HG03342 (cell line): Measurements from ENCODE around the gene CIC.
A peak's percentile ranks its signal among the peaks of the same experiment; 100 is the strongest.

Experiments
- ATAC-seq: cut with Tn5 transposase; IDR thresholded peaks from one replicate; pipeline ENCODE4 v1.9.1; 2021; ENCODE audit warnings: mild to moderate bottlenecking, moderate library complexity; ENCODE audit not compliant: unreplicated experiment

Gene CIC

DNA sequence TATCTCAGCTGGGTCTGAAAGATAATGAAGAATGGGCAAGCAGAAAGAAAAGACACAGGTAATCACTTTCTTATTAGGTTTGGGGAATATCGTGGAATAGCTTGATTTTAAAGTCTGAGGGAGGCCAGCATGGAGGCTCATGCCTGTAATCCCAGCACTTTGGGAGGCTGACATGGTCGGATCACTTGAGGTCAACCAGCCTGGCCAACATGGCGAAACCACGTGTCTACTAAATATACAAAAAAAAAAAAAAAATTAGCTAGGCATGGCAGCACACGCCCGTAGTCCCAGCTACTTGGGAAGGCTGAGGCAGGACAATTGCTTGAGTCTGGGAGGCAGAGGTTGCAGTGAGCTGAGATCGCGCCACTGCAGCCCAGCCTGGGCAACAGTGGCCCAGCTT is 34.8 kb downstream of the CIC start:
- no peak for ATAC-seq

GRCh38 chr19:42306646-42307045 is 37.6 kb downstream of the CIC start:
- ATAC-seq = no peak

- no peak for ATAC-seq
Observed at GRCh38 chr19:42309686-42310085, 40.6 kb downstream of the CIC start.

DNA sequence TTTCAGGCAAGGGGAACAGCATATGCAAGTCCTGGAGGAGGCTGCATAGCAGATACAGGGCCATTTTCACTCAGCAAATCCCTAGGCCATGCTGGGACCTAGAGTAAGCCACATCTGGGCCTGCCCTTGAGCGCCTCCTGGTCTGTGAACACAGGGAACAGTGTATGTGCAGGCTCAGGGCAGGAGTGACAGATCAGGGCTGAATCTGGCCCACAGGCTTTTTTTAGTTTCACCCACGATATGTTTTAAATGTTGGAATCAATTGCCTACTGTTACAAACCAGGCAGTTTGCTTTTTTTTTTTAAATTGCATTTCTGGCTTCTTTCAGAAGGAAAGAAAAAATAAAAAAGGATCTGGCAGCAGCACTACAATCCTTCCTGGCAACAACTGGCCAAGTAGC is 42.6 kb downstream of the CIC start:
- no peak for ATAC-seq

DNA sequence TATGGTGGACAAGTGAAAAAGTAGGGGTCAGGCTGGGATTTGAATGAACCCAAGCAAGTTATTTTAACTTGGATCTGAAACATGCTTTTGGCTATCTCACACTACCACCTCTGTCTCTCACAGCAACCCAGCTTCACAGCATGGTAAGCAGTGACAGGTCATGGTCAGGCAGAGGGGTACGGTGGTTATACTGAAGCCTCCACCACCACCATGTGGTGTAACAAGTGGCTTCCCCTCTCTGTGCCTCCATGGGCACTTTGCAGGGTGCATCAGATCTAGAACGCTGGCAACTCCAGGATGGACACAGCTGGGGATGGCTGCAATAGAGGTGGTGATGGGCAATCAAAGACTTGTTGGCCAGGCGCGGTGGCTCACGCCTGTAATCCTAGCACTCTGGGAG is 43.3 kb downstream of the CIC start:
- no peak for ATAC-seq

GRCh38 chr19:42313096-42313839 is 44.2 kb downstream of the CIC start, which contains the start of gene TMEM145:
Gene TMEM145 (plus strand): TSS chr19:42313309. CDS start chr19:42313377, 68 bp downstream.
- ATAC-seq = no peak

DNA sequence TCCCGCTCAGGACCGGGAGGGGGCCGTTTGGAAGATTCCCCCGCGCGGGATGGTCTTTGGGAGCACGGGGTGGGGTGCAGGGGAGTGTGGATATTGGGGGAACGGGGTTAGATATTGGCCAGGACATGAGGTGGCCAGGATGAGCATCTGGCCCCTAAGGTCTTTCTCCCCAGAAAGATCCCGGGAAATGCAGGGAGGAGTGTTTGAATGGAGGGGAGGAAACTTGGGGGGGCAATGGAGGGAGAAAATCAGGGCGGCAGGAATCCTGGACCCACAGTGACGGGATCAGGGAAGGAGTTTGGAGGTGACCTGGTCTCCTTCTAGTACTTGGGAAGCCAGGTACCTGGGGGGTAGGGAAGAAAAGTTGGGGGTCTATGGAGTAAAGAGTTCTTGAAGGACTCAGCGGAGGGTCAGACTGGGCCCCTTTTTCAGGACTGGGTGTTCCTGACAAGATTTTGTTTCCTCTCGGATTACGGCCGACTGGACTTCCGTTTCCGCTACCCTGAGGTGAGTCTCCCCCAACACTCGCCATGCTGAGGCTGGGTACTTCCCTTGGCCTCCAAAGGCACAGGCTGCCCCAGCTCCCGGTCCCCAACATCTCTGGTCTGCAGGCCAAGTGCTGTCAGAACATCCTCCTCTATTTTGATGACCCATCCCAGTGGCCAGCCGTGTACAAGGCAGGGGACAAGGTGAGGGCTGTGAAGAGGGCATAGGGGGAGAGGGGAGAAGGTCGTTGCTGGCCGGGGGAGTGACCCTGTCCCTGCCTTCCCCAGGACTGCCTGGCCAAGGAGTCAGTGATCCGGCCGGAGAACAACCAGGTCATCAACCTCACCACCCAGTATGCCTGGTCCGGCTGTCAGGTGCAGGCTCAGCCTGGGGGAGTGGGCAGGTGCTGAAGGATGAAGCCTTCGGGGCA is 45.0 kb downstream of the CIC start:
- no peak for ATAC-seq

DNA sequence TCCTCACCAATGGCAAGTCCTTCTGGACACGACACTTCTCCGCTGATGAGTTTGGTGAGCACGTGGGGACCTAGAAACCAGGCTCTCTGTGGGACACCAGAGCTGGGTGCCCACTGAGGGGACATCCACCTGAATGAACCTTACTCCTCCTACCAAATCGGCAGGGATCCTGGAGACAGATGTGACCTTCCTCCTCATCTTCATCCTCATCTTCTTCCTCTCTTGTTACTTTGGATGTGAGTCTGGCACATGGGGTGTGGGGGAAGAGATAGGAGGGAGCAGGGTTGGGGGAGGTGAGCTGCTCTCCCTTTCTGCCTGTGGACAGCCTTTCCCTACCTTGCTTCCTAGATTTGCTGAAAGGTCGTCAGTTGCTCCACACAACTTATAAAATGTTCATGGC is 46.0 kb downstream of the CIC start:
- no peak for ATAC-seq

GRCh38 chr19:42316223-42317211 is 47.5 kb downstream of the CIC start:
- ATAC-seq = no peak

GRCh38 chr19:42317535-42317934 is 48.5 kb downstream of the CIC start:
- ATAC-seq = no peak

DNA sequence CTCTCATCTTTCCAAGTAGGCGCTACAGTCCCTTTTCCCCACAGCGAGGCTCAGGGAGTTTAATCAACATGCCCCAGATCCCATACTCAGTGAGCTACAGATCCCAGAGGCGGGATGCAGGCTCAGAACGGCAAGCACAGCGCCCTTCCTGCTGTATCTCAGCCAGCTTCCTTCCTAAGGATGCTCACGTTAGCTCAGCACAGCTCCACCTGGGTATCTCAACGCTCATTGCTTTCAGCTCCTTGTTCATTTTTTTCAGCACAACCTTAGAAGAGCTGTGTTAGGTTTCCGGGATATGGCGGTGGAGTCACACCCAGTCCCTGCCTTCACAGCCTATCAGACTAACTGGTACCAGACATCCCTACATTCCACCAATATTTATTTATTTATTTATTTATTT is 53.3 kb downstream of the CIC start:
- no peak for ATAC-seq

DNA sequence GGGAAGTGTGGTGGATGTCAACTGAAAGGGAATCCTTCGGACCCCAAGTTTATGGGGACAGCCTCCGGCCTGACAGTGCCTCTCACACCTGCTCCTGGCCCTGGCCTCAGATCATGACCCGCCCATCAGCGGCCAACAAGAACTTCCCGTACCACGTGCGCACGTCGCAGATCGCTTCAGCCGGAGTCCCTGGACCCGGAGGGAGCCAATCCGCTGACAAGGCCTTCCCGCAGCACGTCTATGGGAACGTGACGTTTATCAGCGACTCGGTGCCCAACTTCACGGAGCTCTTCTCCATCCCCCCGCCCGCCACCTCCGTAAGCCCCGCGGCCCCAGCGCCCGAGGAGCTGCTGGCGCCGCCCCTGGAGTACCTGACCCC is 54.4 kb downstream of the CIC start:
- no peak for ATAC-seq

DNA sequence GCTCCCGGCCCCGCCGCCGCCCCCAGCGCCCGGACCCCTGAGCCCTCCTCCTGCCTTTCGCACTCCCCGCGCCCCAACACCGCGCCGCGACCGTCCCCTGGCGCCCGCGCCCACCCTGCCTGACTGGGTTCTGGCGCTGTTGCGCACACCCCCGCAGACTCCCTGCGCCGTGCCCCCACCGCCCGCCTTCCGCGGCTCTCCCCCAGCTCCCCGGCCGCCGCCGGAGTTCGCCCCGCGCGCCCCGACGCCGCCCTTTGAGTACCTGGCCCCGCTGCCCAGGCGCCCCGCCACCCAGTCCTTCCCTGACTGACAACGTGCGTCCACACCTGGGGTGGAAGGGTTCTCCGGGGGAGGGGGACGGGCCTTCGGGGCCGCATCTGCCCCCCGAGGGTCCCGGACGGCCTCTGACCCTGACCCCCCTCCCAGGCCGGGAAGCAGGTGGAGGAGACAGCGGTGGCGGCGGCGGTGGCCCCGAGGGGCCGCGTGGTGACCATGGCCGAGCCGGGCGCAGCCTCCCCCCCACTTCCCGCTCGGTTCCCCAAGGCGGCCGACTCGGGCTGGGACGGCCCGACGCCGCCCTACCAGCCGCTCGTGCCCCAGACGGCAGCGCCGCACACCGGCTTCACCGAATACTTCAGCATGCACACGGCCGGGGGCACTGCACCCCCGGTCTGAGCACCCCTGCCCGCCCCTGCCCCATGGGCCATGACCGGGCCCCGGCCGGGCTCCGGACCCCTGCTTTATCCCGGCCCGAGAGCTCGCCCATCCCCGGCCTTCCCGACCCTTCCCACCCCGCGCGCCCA is 55.0 kb downstream of the CIC start:
- ATAC-seq = no peak

DNA sequence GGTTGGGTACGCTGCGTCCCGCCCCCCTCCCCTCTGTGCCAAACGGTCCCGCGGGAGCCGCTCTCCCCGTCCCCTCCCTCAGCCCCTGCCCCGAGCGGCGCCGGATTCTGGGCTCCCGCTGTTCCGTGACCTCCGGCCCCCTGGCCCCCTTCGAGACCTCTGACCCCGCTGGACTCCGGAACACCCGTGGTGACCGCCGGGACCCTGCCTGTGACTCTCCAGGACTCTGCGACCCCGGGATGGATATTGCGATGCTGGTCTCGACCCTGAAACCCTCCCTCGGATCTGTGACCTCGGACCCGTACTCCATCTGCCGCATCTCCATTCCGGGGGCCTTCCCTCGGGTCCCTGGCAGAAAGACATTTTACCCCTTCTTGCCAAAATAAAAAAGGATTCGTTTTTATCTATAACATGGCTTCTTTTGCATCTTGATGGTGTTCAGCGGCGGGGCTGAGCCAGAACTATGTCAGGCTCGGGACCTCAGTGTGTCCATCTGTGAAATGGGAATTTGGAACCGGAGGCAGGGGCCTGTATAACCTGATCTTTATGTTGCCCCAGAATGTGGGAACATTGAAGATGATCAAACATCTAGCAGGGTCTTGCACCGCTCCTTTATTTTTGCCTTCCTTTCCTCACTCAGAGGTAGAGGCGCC is 55.7 kb downstream of the CIC start:
- no peak for ATAC-seq

- peak; percentile 92 for ATAC-seq
Observed at GRCh38 chr19:42325308-42325895, 56.4 kb downstream of the CIC start, which contains the start of gene MEGF8. Gene MEGF8 (plus strand): TSS chr19:42325635. CDS start chr19:42326244, 609 bp downstream.

DNA sequence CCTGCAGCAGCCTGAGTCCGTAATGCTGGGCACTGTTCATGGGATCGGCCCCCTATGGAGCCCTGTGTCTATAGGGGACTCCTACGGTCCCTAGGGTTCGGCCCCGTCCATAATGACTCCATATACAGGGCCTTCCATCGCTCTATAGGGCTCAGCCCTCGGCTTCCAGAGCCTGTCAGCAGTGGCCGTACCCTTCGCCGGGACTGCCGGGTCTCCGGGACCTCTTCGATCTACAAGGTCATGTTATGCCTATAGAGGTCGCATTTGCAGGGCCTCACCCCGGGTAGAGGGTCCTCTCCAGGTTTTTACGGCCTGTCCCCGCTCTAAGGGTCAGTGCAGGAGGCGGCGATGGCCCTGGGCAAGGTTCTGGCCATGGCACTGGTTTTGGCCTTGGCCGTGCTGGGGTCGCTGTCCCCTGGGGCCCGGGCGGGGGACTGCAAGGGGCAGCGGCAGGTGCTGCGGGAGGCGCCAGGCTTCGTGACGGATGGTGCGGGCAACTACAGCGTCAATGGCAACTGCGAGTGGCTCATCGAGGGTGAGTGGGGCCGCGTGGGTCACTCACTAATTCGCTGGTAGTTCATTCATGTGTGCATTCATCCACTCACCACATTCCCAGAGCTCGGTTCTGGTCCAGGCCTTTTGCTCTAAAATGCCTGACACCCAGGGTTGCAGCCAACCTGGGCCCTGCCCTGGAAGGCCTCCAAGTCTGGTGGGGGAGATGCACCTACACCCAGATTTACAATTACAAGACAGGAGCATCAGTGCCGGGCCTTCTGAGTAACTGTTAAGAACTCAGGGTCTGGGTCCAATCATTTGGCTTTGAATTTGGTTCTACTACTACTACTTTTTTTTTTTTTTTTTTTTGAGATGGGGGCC is 57.1 kb downstream of the CIC start:
- peak; percentile 7 for ATAC-seq

DNA sequence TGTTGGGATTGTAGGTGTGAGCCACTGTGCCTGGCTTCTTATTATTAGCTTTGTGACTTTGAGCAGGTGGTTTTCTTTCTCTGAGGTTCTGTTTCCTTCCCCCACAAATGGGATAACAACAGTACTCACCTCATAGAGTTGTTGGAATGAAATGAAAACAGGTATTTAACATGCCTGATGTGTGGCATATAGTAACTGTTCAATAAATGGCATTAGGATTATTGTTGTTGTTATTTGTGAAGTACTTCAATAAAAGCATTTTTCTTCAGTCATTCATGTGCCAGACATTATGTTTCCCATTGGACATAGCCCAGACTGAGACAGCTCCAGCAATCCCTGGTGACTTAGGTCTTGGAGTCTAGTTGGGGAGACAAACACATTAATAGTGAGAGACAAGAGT is 57.9 kb downstream of the CIC start:
- no peak for ATAC-seq

DNA sequence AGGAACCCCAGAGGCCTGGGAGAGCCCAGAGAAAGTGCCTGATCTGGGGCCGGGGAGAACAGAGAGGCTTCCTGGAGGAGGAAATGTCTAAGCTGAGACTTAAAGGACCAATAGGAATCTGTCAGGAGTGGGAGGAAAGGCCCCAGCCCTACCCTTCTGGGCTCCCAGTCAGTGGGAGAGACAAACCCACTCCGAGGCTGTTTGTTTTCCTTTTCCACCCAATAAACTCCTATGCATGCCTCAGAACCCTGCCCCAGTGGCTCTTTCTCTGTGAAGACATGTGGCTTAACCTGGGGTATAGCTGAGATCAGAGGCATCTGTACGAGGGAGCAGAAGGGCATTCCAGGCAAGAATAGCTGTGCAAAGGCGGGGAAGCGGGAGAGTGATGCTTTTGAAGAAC is 58.3 kb downstream of the CIC start:
- ATAC-seq = no peak
